ENCODE data around the gene FGF4.

Gene FGF4

DNA sequence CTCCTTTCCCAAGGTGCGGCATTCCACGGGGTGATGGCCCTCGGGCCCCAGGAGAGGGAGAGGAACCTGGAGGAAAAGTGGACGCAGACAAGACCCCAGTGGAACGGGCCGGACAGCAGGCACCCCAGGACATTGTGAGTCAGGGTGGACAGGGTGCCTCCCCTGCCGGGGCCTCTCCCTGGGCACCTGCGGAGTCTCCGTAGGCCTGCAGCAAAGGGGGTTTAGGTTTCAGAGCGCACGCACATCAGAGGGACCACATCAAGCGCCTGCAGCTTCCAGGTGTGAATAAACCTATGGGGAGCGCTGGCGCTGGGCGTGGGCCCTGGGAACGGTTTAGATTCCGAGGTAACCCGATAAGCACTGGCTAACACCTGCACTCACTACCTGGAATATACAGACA is 48.7 kb downstream of the FGF4 start:
- no peak for DNase-seq (ENCODE audit: low read depth in 2 of 2)

GRCh38 chr11:69726019-69726418 is 49.1 kb downstream of the FGF4 start:
- DNase-seq (ENCODE audit: low read depth in 2 of 2), result no peak

DNA sequence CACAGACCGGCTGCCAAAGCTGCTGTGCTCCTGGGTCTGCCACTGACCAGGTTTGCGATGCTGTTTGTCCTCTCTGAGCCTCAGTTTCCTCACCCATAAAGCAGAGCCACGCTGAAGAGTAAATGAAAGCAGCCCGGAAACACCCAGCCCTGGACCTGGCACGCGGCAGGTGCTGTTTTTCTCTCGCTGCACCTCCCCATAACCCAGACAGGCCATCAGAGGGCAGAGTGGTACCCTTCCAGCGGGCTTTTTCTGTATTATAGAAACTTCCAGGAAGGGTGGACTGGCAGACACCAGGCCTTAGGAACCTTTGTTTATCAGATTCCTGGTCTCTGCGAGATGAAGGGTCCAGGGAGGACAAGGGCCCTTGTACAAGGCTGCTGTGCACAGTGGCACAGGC is 53.4 kb downstream of the FGF4 start:
- no peak for DNase-seq (ENCODE audit: low read depth in 2 of 2)

DNA sequence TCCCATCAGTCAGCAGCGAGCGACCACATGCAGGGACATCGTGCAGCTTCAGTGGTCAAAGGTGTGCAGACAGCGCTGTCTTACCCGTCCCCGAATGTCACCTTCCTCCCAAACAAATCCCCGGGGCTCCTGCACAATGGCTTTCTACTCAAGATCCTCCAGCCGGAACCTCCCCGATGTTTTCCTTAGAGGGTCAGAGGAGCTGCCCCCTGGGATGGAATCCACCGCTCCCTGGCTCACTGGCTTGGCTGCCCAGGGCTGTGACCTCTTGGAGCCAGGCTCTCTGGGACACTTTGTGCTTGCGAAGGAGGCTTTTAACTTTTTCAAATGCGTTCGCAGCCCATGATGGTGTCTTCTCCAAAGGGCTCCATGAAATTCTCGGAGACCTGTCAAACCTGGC is 54.0 kb downstream of the FGF4 start:
- no peak for DNase-seq (ENCODE audit: low read depth in 2 of 2)
